H1 (cell line): ENCODE data around the gene CTBP2. TPM values are rescaled to one million over a fixed set of nuclear protein-coding genes. Genes with fewer than 3 reads are reported as not detected.
A peak's percentile ranks its signal among the peaks of the same experiment; 100 is the strongest.

Source experiments
- CHD7 ChIP-seq: fragments of 300-600 bp; sonication (generic); IDR thresholded peaks from 2 replicates; pipeline ENCODE4 v1.7.1; 2012; ENCODE audit warnings: low read length, moderate library complexity, mild to moderate bottlenecking, inconsistent platforms; ENCODE audit not compliant: insufficient replicate concordance
- KDM4A ChIP-seq: IDR thresholded peaks from one replicate; pipeline ENCODE4 v1.7.1; 2012; ENCODE audit warnings: low read depth, mild to moderate bottlenecking, moderate library complexity, low read length, inconsistent platforms; ENCODE audit not compliant: severe bottlenecking
- RBBP5 ChIP-seq: IDR thresholded peaks from 2 replicates; pipeline ENCODE4 v1.7.1; 2012; ENCODE audit warnings: low read depth, mild to moderate bottlenecking, inconsistent platforms, low read length, moderate library complexity, borderline replicate concordance
- SRF ChIP-seq: IDR thresholded peaks from 2 replicates; pipeline ENCODE4 v1.6.1; 2011; ENCODE audit warnings: mild to moderate bottlenecking, low read depth, low read length, moderate library complexity
- TBP ChIP-seq: IDR thresholded peaks from 2 replicates; pipeline ENCODE4 v1.6.1; 2011; ENCODE audit warnings: low read depth, low read length, improper control_type of control experiment
- TEAD4 ChIP-seq: IDR thresholded peaks from 2 replicates; pipeline ENCODE4 v1.6.1; 2012; ENCODE audit warnings: low read depth, low read length, inconsistent platforms, mixed read lengths
- polyA plus RNA-seq, 7 experiments: library from polyadenylated mRNA; depleted of rRNA in 3 of 7; stranded (reverse) in 5 of 7; unstranded in 2 of 7; fragments of >200 nt in 5 of 7; fragments of 200-250 nt in 2 of 7; gene quantifications; 1 replicate in 5 of 7; 2 replicates in 1 of 7; 4 replicates in 1 of 7; pipeline versions ENCODE4 v1.2.1 to v1.2.3, GENCODE V29; 2011 to 2013; ENCODE audit warnings: missing spikeins in 2 of 7, mixed read lengths in 2 of 7
- total RNA-seq: library from RNA; stranded (reverse); fragmentation: NEBNext Ultra II Directional; extraction: Animal tissue kit (Norgen Biotek cat#: 25700); gene quantifications from 2 replicates; pipeline ENCODE4 v1.2.1, GENCODE V29; 2021
- TF ChIP-seq, protein P1 (sequence below): IDR thresholded peaks from 2 replicates; pipeline ENCODE4 v1.6.1; 2012; ENCODE audit warnings: low read length, inconsistent platforms

CTBP2 gene
- total and polyA plus RNA-seq, 2 of the 8 experiments (the other 6 are each of a cell fraction or from before 2014, with no cell fraction given) = 208 to 221 TPM

- TF ChIP-seq CHD7 (no peak), SRF (no peak), KDM4A (peak; percentile 10), RBBP5 (peak; percentile 28; the same call in 1 of the 2 replicates), TEAD4 (no peak), TBP (no peak)
- TF ChIP-seq, protein P1, sequence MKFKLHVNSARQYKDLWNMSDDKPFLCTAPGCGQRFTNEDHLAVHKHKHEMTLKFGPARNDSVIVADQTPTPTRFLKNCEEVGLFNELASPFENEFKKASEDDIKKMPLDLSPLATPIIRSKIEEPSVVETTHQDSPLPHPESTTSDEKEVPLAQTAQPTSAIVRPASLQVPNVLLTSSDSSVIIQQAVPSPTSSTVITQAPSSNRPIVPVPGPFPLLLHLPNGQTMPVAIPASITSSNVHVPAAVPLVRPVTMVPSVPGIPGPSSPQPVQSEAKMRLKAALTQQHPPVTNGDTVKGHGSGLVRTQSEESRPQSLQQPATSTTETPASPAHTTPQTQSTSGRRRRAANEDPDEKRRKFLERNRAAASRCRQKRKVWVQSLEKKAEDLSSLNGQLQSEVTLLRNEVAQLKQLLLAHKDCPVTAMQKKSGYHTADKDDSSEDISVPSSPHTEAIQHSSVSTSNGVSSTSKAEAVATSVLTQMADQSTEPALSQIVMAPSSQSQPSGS = no peak
Measured at GRCh38 chr10:125158601-125159485, 1.5 kb downstream of the CTBP2 start (continued).
